ENCODE results near the gene USP4. TPM values are rescaled to one million over a fixed set of nuclear protein-coding genes. Genes with fewer than 3 reads are reported as not detected.
A peak's percentile ranks its signal among the peaks of the same experiment; 100 is the strongest.

The USP4 gene
- total RNA-seq, 1 donor from 2014 or later, result 25.5 TPM

DNA sequence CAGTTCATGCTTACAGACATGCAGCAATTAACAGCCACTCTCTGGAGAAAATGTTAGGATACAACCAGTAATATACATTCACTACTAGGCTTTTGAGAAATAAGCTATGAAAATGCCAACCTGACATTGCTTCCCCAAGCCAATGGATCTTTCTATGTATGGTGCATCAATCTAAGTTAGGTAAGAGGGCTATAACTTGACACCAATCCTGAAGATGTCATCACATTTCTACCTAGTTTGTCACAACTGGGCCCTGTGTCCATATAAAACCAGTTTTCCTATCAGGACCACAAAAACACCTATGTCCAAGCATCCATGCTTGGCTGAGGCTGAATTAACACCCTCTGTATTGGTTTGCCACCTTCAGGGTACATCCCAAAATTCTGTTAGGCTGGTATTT lies 32.1 kb upstream of the USP4 start:
- no peaks in the 10 kb centered on the region for H3K27me3 ChIP-seq (ENCODE audit: control insufficient read depth, insufficient read depth, low read length)
- no peak overlapping the region for H3K4me3 ChIP-seq (ENCODE audit: low read depth, low read length)
- DNase-seq (ENCODE audit: low read depth) (no peak), FAIRE-seq (no peak)
- TF ChIP-seq, protein P1, sequence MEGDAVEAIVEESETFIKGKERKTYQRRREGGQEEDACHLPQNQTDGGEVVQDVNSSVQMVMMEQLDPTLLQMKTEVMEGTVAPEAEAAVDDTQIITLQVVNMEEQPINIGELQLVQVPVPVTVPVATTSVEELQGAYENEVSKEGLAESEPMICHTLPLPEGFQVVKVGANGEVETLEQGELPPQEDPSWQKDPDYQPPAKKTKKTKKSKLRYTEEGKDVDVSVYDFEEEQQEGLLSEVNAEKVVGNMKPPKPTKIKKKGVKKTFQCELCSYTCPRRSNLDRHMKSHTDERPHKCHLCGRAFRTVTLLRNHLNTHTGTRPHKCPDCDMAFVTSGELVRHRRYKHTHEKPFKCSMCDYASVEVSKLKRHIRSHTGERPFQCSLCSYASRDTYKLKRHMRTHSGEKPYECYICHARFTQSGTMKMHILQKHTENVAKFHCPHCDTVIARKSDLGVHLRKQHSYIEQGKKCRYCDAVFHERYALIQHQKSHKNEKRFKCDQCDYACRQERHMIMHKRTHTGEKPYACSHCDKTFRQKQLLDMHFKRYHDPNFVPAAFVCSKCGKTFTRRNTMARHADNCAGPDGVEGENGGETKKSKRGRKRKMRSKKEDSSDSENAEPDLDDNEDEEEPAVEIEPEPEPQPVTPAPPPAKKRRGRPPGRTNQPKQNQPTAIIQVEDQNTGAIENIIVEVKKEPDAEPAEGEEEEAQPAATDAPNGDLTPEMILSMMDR (IDR thresholded peaks at IDR 0.05; ENCODE audit: insufficient read depth, low read length, severe bottlenecking), result no peak
- H3K36me3 ChIP-seq (ENCODE audit: control insufficient read depth, insufficient read depth, low read length), result peaks cover 16% of the 10 kb centered on the region

DNA sequence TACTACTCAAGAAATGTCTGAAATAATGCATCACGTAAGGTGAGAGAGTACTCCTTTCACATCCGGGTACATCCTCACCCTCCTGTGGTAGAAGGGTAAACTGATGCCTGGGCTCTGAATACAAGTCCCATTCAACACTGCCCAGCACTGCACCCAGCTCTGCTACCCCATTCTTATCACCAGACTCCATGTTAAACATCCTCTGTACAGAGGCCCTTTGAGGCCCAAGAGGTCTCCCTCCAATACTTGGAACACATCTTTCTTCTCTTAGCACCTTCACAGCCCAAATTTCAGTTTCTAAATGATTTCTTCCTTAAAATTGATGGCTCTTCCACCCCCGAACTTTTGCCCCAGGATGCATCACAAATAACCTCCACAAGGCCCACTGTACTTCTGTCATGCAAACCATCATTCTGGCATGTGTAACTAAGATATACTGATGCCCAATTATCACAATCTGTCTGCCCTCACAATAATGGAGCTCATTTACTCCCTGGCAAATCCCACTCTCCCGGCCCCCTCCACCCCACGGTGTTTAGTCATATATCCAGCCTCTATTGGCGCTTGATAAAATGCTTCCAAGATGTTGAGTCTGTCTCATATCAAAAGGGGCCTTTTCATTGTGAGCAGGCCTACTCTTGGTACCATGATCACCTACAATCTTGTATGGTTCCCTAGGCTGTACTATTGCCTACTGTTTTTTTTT lies 30.9 kb upstream of the USP4 start:
- H3K27me3 ChIP-seq (ENCODE audit: control insufficient read depth, insufficient read depth, low read length), result no peaks in the 10 kb centered on the region
- no peak overlapping the region for H3K4me3 ChIP-seq (ENCODE audit: low read depth, low read length)
- TF ChIP-seq, protein P1 (IDR thresholded peaks at IDR 0.05; ENCODE audit: insufficient read depth, low read length, severe bottlenecking), result no peak
- FAIRE-seq, result no peak
- peaks cover 23% of the 10 kb centered on the region for H3K36me3 ChIP-seq (ENCODE audit: control insufficient read depth, insufficient read depth, low read length)
- no peak for DNase-seq (ENCODE audit: low read depth)

DNA sequence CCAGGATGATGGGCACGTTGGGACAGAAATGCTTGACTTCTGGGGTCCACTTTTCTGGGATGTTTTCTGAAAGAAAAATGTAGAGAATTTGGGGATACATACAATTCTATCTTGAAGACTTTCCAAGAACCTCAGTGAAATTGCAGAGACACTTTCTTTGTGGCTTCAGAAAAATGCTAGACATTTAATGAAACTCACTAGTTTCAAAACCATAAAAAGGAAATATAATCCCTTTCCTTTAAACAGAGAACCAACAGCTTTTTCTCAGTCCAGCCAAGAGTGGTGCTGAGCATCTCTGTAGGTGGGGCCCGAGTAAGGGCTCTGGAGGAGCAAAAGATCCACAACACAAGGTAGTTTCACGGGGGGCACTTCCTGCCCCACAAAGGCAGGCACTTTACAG lies 22.7 kb upstream of the USP4 start:
- TF ChIP-seq, protein P1 (IDR thresholded peaks at IDR 0.05; ENCODE audit: insufficient read depth, low read length, severe bottlenecking), result no peak
- H3K4me3 ChIP-seq (ENCODE audit: low read depth, low read length), result no peak overlapping the region
- peaks cover 23% of the 10 kb centered on the region for H3K36me3 ChIP-seq (ENCODE audit: control insufficient read depth, insufficient read depth, low read length)
- H3K27me3 ChIP-seq (ENCODE audit: control insufficient read depth, insufficient read depth, low read length), result no peaks in the 10 kb centered on the region
- DNase-seq (ENCODE audit: low read depth), result no peak
- FAIRE-seq, result no peak

DNA sequence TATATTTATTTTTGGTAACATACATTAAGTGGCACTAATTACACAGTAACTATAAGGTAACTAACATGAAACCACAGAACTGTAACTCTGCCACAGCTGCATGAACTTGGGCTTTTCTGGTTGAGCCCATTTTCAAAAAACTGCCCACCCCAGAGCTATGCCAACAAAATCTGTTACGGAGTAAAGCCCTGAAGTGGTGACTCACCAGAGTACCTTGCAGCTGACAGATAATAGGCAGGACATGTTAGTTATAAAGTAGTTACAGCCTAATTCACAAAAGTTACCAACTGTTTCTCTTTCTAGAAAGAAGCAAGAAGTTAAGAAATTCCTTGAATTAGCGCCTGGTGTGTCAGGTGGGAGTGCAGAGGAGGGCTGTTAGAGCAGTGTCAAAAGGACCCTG lies 19.8 kb upstream of the USP4 start:
- DNase-seq (ENCODE audit: low read depth) (peak; percentile 46), FAIRE-seq (no peak)

DNA sequence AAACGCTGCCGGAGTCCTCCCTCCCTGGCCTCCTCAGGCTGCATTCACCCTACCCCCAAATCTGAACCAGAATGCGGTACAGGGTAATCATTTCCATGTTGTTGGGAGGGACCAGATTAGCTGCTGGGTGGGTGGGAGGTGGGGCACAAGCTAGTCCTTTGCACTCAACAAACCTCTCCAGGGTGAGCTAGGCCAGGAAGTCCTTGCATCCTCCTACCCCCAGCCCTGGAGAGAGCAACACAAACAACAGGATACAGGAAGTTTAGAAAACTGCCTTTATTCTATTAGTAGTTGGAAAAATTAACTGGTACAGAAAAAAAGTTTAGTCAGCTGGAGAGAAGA lies 19.0 kb upstream of the USP4 start:
- no peak for DNase-seq (ENCODE audit: low read depth)
- Histone ChIP-seq H3K27me3 (ENCODE audit: control insufficient read depth, insufficient read depth, low read length) (no peaks in the 10 kb centered on the region), H3K4me3 (ENCODE audit: low read depth, low read length) (peak overlapping the region; percentile 68), H3K36me3 (ENCODE audit: control insufficient read depth, insufficient read depth, low read length) (peaks cover 20% of the 10 kb centered on the region)
- no peak for FAIRE-seq
- TF ChIP-seq, protein P1 (IDR thresholded peaks at IDR 0.05; ENCODE audit: insufficient read depth, low read length, severe bottlenecking), result no peak

More for the DNA sequence above, 19.8 kb upstream of the USP4 start:
- TF ChIP-seq, protein P1 (IDR thresholded peaks at IDR 0.05; ENCODE audit: insufficient read depth, low read length, severe bottlenecking), result no peak
- Histone ChIP-seq H3K36me3 (ENCODE audit: control insufficient read depth, insufficient read depth, low read length) (peaks cover 20% of the 10 kb centered on the region), H3K4me3 (ENCODE audit: low read depth, low read length) (no peak overlapping the region), H3K27me3 (ENCODE audit: control insufficient read depth, insufficient read depth, low read length) (no peaks in the 10 kb centered on the region)
